ENCODE data around the gene TNIK. TPM values are rescaled to one million over a fixed set of nuclear protein-coding genes. Genes with fewer than 3 reads are reported as not detected.

Gene TNIK
- polyA plus RNA-seq, 1 of the 3 experiments (the other 2 are of a cell fraction), result 19.4 TPM

GRCh38 chr3:171101982-171102641, 358.1 kb downstream of the TNIK start:
- Histone ChIP-seq H4K20me1 (ENCODE audit: insufficient read depth) (no peaks in the 10 kb centered on the region), H3F3A (replicated peaks; ENCODE audit: insufficient read depth) (peaks cover 20% of the 10 kb centered on the region), H3K4me1 (ENCODE audit: control insufficient read depth in 1 of 2, insufficient read depth in 2 of 2, low read depth in 1 of 2, low read length in 1 of 2) (no peaks in the 10 kb centered on the region), H3K36me3 (replicated peaks in 1 of 2; ENCODE audit: control insufficient read depth in 1 of 2, insufficient read depth in 2 of 2, low read length in 1 of 2) (peaks cover 21 to 51% of the 10 kb centered on the region in 2 experiments), H3K27ac (ENCODE audit: low read depth in 2 of 2, low read length in 1 of 2) (peak overlapping the region in 1 of 2 experiments; percentile 16; a peak in 2 of 4 replicates), H2AFZ (ENCODE audit: low read depth) (no peak overlapping the region), H3K27me3 (ENCODE audit: insufficient read depth) (no peaks in the 10 kb centered on the region), H3K4me2 (no peak overlapping the region), H3K9ac (no peak overlapping the region), H3K9me3 (no peaks in the 10 kb centered on the region), H3K4me3 (ENCODE audit: low read depth in 2 of 2, low read length in 1 of 2) (no peak overlapping the region), H3K79me2 (ENCODE audit: insufficient read depth) (no peaks in the 10 kb centered on the region), H3K9me2 (no peaks in the 10 kb centered on the region)
- ChIA-PET POLR2A (no interaction called here), CTCF (interaction anchor here (1.3 kb wide), 1 partner anchor 12 kb away, joined by 4 read pairs; no protein-coding TSS in a partner anchor)
- DNase-seq, result no peak
- TF ChIP-seq JUND (IDR thresholded peaks at IDR 0.05) (peak; percentile 72), RXRA (IDR thresholded peaks at IDR 0.05; ENCODE audit: borderline replicate concordance, low read depth) (no peak), PBX3 (IDR thresholded peaks at IDR 0.05) (peak; percentile 40), FOSL2 (IDR thresholded peaks at IDR 0.05; ENCODE audit: borderline replicate concordance, low read depth) (peak; percentile 89), TCF12 (IDR thresholded peaks at IDR 0.05) (peak; percentile 20; the same call in 1 of the 2 replicates), EZH2phosphoT487 (IDR thresholded peaks at IDR 0.05; ENCODE audit: borderline replicate concordance, low read depth) (no peak)
- 75% methylated on average over 2 of the region's 2 CpGs for WGBS (ENCODE audit: low lambda C conversion rate)

GRCh38 chr3:171099911-171100310, 360.3 kb downstream of the TNIK start:
- CTCF ChIA-PET, result no interaction called here
- H3K9me2 ChIP-seq, result no peaks in the 10 kb centered on the region

More at GRCh38 chr3:171099911-171100310, 360.3 kb downstream of the TNIK start:
- H4K20me1 ChIP-seq (ENCODE audit: insufficient read depth), result no peaks in the 10 kb centered on the region
- no peaks in the 10 kb centered on the region for H3K9me3 ChIP-seq
- peaks cover 10 to 54% of the 10 kb centered on the region in 2 experiments for H3K36me3 ChIP-seq (replicated peaks in 1 of 2; ENCODE audit: control insufficient read depth in 1 of 2, insufficient read depth in 2 of 2, low read length in 1 of 2)
- H3K27ac ChIP-seq (ENCODE audit: low read depth in 2 of 2, low read length in 1 of 2), result no peak overlapping the region
- WGBS (ENCODE audit: low lambda C conversion rate), result 100% methylated on average over 1 of the region's 1 CpG
- H3K79me2 ChIP-seq (ENCODE audit: insufficient read depth), result no peaks in the 10 kb centered on the region
- H3K9ac ChIP-seq, result no peak overlapping the region
- H3K27me3 ChIP-seq (ENCODE audit: insufficient read depth), result no peaks in the 10 kb centered on the region
- no peak overlapping the region for H3K4me2 ChIP-seq
- H3K4me1 ChIP-seq (ENCODE audit: control insufficient read depth in 1 of 2, insufficient read depth in 2 of 2, low read depth in 1 of 2, low read length in 1 of 2), result no peaks in the 10 kb centered on the region
- H2AFZ ChIP-seq (ENCODE audit: low read depth), result no peak overlapping the region
- H3F3A ChIP-seq (replicated peaks; ENCODE audit: insufficient read depth), result peaks cover 20% of the 10 kb centered on the region
- DNase-seq, result no peak
- H3K4me3 ChIP-seq (ENCODE audit: low read depth in 2 of 2, low read length in 1 of 2), result no peak overlapping the region
- TF ChIP-seq FOSL2 (IDR thresholded peaks at IDR 0.05; ENCODE audit: borderline replicate concordance, low read depth) (no peak), REST (IDR thresholded peaks at IDR 0.05; ENCODE audit: low read depth, low read length) (no peak), SMC3 (IDR thresholded peaks at IDR 0.05; ENCODE audit: low read depth, low read length) (no peak), RXRA (IDR thresholded peaks at IDR 0.05; ENCODE audit: borderline replicate concordance, low read depth) (no peak), EZH2phosphoT487 (IDR thresholded peaks at IDR 0.05; ENCODE audit: borderline replicate concordance, low read depth) (no peak), MXI1 (IDR thresholded peaks at IDR 0.05; ENCODE audit: low read depth, low read length) (no peak), TEAD4 (IDR thresholded peaks at IDR 0.05; ENCODE audit: borderline replicate concordance, insufficient read depth) (no peak), TCF12 (IDR thresholded peaks at IDR 0.05) (no peak), CTCF (IDR thresholded peaks at IDR 0.05) (no peak), RAD21 (IDR thresholded peaks at IDR 0.05; ENCODE audit: low read length) (no peak), EP300 (IDR thresholded peaks at IDR 0.05; ENCODE audit: borderline replicate concordance in 1 of 2, low read depth in 1 of 2, low read length in 1 of 2) (no peak), TAF1 (IDR thresholded peaks at IDR 0.05; ENCODE audit: borderline replicate concordance, low read depth, low read length) (no peak), USF2 (IDR thresholded peaks at IDR 0.05; ENCODE audit: borderline replicate concordance, low read depth, low read length) (no peak), CHD2 (IDR thresholded peaks at IDR 0.05; ENCODE audit: low read length, partially characterized antibody) (no peak)
- POLR2A ChIA-PET, result no interaction called here
